NCI-H1092 treated with DMSO at 0.1 percent for 48 hours (cell line): ENCODE data around the gene LEMD1.

ENCODE experiments used
- DNase-seq: peaks from one replicate; lab custom pipeline; 2025; lab: John Stamatoyannopoulos, UW

LEMD1 gene, protein sequence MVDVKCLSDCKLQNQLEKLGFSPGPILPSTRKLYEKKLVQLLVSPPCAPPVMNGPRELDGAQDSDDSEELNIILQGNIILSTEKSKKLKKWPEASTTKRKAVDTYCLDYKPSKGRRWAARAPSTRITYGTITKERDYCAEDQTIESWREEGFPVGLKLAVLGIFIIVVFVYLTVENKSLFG

GRCh38 chr1:205421798-205422197, at the start of gene LEMD1:
Gene LEMD1, minus strand, starts transcription at chr1:205422056. Its CDS starts 1,520 bp downstream, at chr1:205420536.
- peak; percentile 23 for DNase-seq

GRCh38 chr1:205470131-205470530, 48.3 kb upstream of the LEMD1 start:
- no peak for DNase-seq

DNA sequence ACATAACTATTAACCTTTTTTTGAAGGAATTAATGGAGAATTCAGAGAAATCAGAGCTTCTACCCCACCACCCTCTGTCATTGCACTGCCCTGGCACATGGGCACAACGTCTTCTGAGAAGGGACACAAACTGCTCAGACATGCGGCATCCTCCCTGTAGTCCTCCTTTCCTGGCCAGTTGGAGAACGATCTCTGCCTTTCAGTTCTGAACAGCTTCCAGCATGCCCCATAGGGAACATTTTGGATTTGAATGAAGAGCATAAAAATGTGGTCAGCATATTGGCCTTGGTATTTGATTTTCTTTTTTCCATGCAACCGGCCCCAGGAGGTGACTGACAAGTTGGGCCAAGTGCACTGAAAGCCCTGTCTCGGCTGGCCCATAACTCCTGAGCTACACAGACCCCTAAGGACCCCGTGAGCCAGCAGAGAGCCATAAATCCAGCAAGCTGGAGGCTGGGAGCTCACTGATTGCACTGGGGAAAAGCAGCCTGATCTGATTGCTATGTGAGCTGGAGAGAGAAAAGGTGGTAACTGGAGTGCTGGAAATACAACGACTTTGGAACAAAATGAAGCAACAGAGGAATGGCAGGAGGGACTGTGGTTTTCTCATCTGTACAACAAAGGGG, 44.9 kb upstream of the LEMD1 start:
- no peak for DNase-seq

GRCh38 chr1:205465392-205465791, 43.5 kb upstream of the LEMD1 start:
- no peak for DNase-seq

- no peak for DNase-seq
Observed at GRCh38 chr1:205458777-205459566, 37.1 kb upstream of the LEMD1 start.

GRCh38 chr1:205456868-205457745, 35.3 kb upstream of the LEMD1 start:
- peak; percentile 55 for DNase-seq

- DNase-seq, result no peak
Observed at GRCh38 chr1:205456383-205456867, 34.6 kb upstream of the LEMD1 start.

DNA sequence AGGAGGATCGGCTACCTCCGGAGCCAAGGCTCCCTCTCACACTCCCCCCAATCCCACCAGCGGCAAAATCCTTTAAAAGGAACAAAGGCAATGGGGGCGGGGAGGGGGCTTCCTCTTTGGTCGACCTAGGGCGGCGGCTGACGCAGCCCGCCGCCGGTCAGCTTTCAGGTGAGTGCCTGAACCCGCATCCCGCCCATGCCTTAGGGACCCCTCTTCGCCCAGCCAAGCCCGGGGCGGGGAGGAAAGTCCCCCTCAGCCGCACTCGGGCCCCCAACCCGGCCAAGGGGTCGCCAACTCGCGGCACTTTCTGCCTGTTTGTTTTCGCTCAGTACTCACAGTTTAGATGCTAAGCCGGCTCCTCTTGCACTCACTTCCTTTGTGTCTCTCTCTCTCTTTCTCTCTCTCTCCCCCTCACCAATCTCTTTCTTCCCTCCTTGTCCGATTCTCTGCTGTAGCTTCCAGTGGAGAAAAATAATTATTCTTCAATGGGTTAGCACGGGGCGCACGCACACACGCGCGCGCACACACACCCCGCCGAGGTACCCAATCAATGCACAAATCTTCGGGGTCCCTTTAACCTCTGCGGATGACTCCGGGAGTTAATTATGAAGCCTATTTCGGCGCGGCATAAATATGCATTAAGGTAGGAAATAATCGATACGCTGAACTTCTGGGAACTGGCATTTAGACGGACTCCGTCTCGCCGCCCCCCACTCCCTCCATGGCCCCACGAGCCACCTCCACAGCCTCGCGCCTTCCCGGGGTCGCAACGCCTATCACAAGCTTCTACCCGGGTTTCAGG, 33.9 kb upstream of the LEMD1 start, which contains the start of gene BLACAT1:
BLACAT1 (minus strand) TSS at position 465 of the 802 bp plus-strand sequence.
- DNase-seq, result no peak

GRCh38 chr1:205454903-205455335, 33.1 kb upstream of the LEMD1 start:
- DNase-seq, result no peak

DNA sequence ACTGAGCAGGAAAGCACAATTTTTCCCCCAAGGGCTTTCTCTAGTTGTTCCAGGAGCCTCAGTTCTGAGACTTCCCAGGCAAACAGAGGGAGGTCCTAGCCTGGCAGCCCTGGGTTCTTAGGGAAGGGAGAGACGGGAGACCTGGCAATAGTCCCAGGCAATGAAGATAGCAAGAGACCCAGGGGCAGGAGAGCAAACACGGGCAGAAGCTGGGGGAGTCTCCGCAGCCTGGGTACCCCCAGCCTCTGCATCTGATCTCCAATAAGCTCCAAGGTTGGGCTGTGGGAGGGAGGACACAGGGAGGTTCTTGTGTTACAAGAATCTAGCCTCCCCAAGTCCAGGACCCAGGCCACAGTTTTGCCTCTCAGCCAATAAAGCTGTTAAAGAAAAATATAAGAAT, 31.6 kb upstream of the LEMD1 start:
- DNase-seq, result no peak

GRCh38 chr1:205452933-205453332, 31.1 kb upstream of the LEMD1 start:
- no peak for DNase-seq

GRCh38 chr1:205452364-205452763, 30.5 kb upstream of the LEMD1 start:
- no peak for DNase-seq

- DNase-seq, result no peak
Observed at GRCh38 chr1:205451759-205452164, 29.9 kb upstream of the LEMD1 start.

DNA sequence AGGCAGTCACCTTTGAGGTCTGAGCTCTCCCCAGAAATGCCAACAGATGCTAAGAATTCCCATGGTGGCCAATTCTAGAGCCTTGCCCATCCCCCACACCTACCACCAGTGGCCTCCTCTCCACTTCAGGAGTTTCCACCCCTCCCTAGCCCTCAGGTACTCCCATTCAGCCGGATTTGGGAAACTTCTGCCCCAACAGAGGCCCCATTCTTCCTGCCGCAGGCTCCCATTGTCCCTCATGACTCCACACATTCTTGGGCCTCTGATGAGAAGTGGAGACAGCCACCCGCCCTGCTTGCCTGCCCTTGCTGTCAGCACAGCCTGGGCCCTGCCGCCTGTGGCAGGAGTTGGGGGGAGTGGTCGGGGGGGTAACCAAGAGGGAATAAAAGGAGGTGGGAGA, 29.3 kb upstream of the LEMD1 start:
- DNase-seq, result no peak

- no peak for DNase-seq
Observed at GRCh38 chr1:205450448-205450847, 28.6 kb upstream of the LEMD1 start.

DNA sequence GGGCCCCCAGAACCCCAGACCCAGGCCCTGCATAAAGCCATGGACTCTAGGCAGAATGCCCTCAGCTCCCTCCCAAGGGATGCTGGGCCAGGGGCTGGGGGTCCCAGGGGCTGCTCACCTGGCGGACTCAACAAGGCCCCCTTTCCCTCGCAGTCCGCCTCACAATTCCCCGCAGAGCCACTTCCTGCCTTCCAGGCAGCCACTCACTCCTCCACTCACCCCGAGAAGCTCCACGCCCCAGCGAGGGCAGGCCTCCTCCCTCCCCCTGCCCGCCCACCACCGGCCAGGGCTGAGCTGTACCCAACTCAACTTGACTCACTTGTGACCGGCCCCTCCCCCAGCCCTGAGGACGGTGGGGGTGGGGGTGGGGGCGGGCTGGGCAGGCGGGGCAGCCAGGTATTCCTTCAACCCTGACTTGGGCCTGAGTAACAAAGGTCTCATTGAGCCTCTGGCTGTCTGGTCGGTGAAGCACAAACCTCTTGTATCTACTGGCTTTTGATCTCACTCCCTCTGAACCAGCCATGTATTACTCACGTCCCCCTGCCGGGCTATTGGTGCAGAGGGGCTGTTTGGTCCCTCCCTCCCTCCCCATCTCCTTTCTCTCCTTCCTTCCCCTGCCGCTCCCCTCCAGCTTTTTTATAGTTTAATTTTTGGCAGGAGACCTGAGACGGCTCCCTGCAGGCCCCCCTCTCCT, 28.0 kb upstream of the LEMD1 start:
- DNase-seq, result peak; percentile 36

DNA sequence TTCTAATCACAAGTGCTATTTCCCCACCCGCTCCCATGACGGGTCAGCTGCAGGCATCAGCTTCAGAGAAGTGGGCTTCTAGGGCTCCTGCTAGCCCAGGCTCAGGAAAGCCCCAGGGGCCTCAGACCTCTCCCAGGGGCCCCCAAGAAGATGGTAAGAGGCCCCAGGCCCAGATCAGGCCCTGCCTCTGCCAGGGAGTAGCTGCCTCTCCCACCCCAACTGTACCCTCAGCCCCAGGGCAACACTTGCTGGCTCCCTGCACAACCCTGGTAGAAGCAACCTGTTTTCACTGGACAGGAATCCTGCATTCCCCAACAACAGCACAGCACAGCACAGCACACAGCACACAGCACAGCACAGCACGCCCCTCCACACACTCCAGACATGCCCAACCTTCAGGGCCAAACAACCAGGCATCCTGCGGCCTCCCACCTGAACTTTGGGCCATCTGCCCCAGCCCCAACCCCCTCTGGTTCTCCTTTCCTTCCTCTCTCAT, 27.4 kb upstream of the LEMD1 start:
- no peak for DNase-seq

DNA sequence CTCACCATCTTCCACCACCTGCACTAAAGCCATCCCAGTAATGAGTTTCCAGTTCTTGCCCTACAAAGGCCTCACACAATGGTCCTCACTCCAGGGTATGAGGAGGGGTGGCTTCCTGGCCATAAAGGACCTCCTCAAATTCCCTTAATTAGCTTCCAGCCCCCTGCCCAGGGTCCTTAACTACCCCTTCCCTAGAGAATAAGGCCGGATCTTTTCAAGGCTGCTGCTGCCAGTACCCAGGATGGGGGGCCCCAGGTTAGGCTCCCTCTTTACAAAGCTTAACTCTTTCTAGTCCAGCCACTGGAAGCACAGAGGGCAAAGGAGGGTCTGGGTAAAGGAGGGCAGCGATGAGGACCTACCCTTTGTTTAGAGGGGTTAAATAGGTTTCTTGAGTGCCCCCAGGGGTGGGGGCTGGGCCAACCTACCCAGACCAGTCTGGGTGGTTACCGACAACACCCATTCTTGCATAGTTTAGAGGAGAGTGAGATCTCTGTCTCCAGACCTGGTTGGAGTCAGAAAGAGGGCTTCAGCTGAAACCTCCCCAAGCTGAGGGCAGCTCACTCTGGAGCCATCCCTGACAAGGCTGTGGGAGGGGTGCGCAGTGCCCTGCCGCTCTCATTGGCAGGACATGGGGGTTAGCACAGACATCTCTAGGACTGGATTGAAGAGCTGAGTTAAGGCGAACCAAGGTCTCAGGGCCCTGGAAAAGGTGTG, 26.8 kb upstream of the LEMD1 start:
- no peak for DNase-seq
